Stimulated activated CD4-positive, alpha-beta T cell treated with anti-CD3 and anti-CD28 coated beads, Interleukin-4, amount 100 ng/mL, for 24 hours (primary cell): ENCODE data around the gene SCYGR1.
"Not testable (repeated sequence)": the region's sequence is repeated elsewhere in the genome, so short reads cannot be mapped to it uniquely, and the experiment has no call there.

ENCODE experiments used
- DNase-seq: peaks from one replicate; pipeline ENCODE4 v3.0.0-alpha.2; 2020

The SCYGR1 gene

GRCh38 chr2:227368574-227368973, 19.2 kb downstream of the SCYGR1 start:
- no peak for DNase-seq

- no peak for DNase-seq
These were observed 20.3 kb downstream of the SCYGR1 start for GRCh38 chr2:227367427-227367795.

DNA sequence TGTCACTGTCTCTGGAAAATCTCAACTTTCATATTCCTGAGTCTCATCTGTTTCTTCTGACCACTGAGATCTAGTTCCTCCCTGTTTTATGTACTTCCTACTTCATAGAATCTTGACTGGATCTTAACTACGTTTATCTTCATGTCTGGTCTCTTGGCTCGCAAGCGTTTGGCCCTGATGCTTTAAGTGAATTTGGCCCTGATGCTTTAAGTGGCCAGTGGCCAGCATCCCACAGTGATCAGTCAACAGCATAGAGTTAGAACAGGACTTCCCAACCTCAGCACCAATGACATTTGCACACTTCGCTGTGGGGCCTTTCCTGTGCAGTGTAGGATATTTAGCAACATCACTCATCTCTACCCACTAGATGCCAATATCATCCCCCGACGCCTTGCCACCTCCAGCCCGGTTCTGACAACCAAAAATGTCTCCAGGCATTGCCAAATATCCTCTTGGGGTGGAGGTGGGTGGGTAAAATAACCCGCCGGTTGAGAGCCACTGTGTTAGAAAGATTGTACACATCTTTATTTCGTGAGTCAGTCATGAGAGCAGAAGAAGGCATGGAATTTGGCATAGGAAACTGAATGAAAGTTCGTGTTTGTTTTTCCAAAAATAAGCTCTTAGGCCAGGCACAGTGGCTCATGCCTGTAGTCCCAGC, 20.9 kb downstream of the SCYGR1 start:
- DNase-seq: no peak

- no peak for DNase-seq
These were observed 21.9 kb downstream of the SCYGR1 start for GRCh38 chr2:227365833-227366232.

GRCh38 chr2:227364585-227365263, 23.0 kb downstream of the SCYGR1 start:
- DNase-seq: not testable (repeated sequence)

GRCh38 chr2:227363756-227364155, 24.0 kb downstream of the SCYGR1 start:
- DNase-seq: peak; percentile 11

DNA sequence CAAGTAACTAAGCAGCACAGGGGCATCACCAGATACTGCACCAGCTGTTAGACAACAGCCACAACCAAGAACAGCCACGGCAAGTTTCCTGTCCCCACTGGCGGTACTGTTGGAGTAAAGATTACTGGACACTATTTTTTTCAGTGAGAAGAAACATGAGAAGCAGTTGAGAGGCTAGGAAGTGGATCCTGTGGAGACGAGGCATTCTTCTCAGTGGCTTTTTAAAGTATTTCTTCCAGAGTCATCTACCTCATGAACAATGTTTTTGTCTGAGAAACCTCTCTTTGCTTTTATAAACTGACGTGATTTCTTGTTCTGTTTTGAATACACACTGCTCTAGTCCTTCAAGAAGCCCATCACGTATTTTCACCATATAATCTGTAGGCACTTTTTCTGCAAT, 27.4 kb downstream of the SCYGR1 start:
- DNase-seq: no peak

GRCh38 chr2:227351639-227352038, 36.1 kb downstream of the SCYGR1 start:
- no peak for DNase-seq

- no peak for DNase-seq
These were observed 37.6 kb downstream of the SCYGR1 start for GRCh38 chr2:227349989-227350612.

DNA sequence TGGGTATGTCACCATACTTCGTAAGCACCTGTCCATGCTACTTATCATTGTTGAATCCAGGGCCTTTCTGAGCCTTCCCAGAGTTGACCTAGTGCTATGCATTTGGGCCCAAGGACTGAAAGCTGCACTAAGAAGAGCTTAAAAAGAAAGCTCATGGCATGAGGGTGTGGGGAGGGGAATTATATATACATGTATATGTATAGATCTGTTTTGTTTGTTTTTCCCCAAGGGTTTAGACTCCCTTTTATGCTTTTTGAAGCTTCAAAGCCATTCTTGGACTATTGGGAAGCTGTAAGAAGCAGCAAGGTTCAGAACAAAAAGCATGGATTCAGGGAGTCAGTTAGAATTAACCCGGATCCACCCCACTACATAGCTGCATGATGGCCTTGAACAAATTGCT, 39.4 kb downstream of the SCYGR1 start:
- no peak for DNase-seq

GRCh38 chr2:227347117-227347516, 40.6 kb downstream of the SCYGR1 start:
- DNase-seq: no peak

DNA sequence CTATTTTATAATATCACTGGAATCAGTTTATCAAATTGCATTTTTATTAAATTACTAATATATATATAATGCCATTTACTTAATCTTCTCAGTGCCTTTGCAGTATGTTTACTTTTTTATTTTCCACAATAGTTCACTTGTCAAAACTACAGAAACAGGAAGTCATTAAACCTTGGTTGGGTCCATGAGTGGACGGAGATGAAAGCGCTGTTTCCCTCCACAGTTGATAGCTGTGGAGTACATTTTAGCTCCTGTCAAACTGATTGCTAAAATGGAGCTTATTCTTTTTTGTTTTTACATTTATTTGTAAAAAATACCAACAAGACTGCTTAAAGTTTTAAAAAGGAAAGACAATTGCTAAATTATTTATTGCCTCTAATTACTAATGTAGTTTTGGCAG, 43.5 kb downstream of the SCYGR1 start:
- DNase-seq: no peak

DNA sequence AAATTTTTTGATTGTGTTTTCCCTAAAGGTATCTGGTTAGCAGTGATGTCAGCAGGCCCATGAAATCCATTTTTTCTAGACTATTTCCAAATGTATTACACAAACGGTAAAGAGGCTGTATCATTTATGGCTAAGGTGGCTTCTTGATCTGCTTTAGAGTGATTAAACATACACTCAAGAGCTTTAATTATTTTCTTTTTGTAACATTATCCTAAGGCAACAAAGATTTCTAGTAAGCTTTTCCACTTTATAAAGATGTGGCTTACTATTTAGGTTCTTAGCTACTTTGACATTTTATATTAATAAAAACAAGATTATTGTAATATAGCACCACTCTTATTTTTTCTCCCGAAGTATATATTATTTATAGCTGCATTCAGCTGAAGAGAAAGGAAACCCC, 46.2 kb downstream of the SCYGR1 start:
- DNase-seq: no peak

DNA sequence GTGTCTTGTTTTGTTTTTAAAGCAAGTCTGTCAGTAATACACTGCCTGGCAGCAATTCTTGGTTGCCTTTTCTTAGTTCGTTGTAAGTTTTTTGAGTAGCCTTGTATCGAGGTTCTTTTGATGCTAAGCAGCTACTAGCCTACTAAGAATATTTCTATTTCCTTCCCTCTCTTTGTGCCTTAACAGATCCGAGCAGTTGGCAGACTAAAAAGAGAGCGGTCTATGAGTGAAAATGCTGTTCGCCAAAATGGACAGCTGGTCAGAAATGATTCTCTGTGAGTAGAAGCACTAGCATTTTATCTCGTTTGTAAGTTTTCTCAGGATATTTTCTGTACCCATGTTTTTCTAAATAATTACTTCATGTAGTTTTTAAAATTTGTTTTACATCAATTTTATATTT, 47.6 kb downstream of the SCYGR1 start:
- no peak for DNase-seq

DNA sequence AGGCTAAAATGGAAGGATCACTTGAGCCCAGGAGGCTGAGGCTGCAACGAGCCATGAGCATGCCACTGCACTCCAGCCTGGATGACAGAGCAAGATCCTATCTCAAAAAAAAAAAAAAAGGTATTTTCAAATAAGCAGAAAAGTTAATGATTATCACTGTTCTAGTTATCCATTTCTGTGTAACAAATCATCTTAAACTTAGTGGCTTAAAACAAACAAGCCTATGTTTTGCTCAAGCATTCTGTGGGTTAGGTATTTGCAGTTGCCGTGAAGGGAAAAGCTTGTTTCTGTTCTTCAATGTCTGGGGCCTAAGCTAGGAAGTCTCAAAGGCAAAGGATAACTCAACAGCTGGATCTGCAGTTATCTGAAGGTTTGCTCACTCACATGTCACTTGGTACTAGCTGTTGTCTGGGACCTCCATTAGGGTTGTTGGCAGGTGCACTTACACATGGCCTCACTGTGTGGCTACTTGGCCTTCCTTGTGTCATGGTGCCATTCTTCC, 48.6 kb downstream of the SCYGR1 start:
- no peak for DNase-seq
